H1 (cell line): ENCODE data around the gene PGBD5.

Experiments
- CHD1 ChIP-seq: IDR thresholded peaks from 2 replicates; pipeline ENCODE4 v1.6.1; 2012; ENCODE audit warnings: low read depth, low read length, improper control_type of control experiment
- EP300 ChIP-seq, 2 experiments: IDR thresholded peaks; 1 replicate in 1 of 2; 2 replicates in 1 of 2; pipeline ENCODE4 v1.6.1; 2011 to 2012; ENCODE audit warnings: low read depth in 2 of 2, low read length in 2 of 2, mild to moderate bottlenecking in 2 of 2, borderline replicate concordance in 1 of 2, inconsistent platforms in 1 of 2, moderate library complexity in 1 of 2
- JUN ChIP-seq: IDR thresholded peaks from 2 replicates; pipeline ENCODE4 v1.6.1; 2011; ENCODE audit warnings: low read depth, mild to moderate bottlenecking, improper control_type of control experiment, low read length
- POLR2A ChIP-seq, 2 experiments: IDR thresholded peaks; 1 replicate in 1 of 2; 2 replicates in 1 of 2; pipeline ENCODE4 v1.6.1; 2011; ENCODE audit warnings: low read depth in 2 of 2, low read length in 2 of 2, mild to moderate bottlenecking in 2 of 2; ENCODE audit errors: control extremely low read depth in 1 of 2
- TAF1 ChIP-seq: IDR thresholded peaks from 2 replicates; pipeline ENCODE4 v1.6.1; 2011; ENCODE audit warnings: mild to moderate bottlenecking, low read depth, low read length
- YY1 ChIP-seq: IDR thresholded peaks from 2 replicates; pipeline ENCODE4 v1.6.1; 2011; ENCODE audit warnings: low read depth, mild to moderate bottlenecking, low read length
- ZNF274 ChIP-seq: IDR thresholded peaks from 2 replicates; pipeline ENCODE4 v1.7.0; 2012; ENCODE audit warnings: low read length, borderline replicate concordance; ENCODE audit errors: extremely low read depth
- TF ChIP-seq, protein P1 (sequence below), 3 experiments: IDR thresholded peaks; 1 replicate in 2 of 3; 2 replicates in 1 of 3; pipeline versions ENCODE4 v1.5.1 to v1.6.1; 2011; ENCODE audit warnings: low read length in 3 of 3, mild to moderate bottlenecking in 3 of 3, inconsistent platforms in 2 of 3, low read depth in 1 of 3, moderate library complexity in 1 of 3; ENCODE audit not compliant: insufficient read depth in 1 of 3; ENCODE audit errors: control extremely low read depth in 1 of 3
- TF ChIP-seq, protein P2 (sequence below): IDR thresholded peaks from 2 replicates; pipeline ENCODE4 v1.6.1; 2011; ENCODE audit warnings: low read length, improper control_type of control experiment
- TF ChIP-seq, protein P3 (sequence below): IDR thresholded peaks from 2 replicates; pipeline ENCODE4 v1.6.1; 2012; ENCODE audit warnings: inconsistent platforms

DNA sequence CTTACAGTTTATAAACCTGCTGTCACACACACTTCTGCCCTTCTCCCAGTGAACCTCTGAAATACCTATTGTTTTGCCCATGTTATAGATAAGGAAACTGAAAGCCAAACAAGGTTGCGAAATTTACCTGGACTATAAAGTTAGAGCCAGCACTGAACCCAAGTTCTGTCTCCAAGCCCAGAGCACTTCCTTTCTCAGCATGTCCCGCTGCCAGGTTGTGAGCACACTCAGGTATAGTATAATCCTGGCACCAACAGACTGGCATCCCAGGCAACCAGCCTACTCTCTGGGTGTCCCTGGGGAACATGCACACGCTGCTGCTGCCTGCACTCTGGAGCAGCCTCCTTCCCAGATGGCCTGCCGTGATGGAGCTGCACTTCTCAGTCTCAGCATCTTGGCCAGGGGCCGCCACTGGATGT lies 45.1 kb downstream of the PGBD5 start:
- no peak for TF ChIP-seq EP300 (IDR thresholded peaks at IDR 0.05; ENCODE audit: borderline replicate concordance in 1 of 2, low read depth in 2 of 2, low read length in 2 of 2)
- no peak for TF ChIP-seq TAF1
- TF ChIP-seq JUN: no peak
- TF ChIP-seq, protein P1, sequence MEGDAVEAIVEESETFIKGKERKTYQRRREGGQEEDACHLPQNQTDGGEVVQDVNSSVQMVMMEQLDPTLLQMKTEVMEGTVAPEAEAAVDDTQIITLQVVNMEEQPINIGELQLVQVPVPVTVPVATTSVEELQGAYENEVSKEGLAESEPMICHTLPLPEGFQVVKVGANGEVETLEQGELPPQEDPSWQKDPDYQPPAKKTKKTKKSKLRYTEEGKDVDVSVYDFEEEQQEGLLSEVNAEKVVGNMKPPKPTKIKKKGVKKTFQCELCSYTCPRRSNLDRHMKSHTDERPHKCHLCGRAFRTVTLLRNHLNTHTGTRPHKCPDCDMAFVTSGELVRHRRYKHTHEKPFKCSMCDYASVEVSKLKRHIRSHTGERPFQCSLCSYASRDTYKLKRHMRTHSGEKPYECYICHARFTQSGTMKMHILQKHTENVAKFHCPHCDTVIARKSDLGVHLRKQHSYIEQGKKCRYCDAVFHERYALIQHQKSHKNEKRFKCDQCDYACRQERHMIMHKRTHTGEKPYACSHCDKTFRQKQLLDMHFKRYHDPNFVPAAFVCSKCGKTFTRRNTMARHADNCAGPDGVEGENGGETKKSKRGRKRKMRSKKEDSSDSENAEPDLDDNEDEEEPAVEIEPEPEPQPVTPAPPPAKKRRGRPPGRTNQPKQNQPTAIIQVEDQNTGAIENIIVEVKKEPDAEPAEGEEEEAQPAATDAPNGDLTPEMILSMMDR (IDR thresholded peaks at IDR 0.05; ENCODE audit: control extremely low read depth in 1 of 3, insufficient read depth in 1 of 3, low read depth in 1 of 3, low read length in 3 of 3): no peak
- TF ChIP-seq, protein P2, sequence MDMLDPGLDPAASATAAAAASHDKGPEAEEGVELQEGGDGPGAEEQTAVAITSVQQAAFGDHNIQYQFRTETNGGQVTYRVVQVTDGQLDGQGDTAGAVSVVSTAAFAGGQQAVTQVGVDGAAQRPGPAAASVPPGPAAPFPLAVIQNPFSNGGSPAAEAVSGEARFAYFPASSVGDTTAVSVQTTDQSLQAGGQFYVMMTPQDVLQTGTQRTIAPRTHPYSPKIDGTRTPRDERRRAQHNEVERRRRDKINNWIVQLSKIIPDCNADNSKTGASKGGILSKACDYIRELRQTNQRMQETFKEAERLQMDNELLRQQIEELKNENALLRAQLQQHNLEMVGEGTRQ: no peak
- TF ChIP-seq, protein P3, sequence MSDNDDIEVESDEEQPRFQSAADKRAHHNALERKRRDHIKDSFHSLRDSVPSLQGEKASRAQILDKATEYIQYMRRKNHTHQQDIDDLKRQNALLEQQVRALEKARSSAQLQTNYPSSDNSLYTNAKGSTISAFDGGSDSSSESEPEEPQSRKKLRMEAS: no peak
- TF ChIP-seq CHD1: no peak
- TF ChIP-seq ZNF274: no peak
- TF ChIP-seq POLR2A (IDR thresholded peaks at IDR 0.05; ENCODE audit: control extremely low read depth in 1 of 2, low read depth in 2 of 2, low read length in 2 of 2): no peak
- TF ChIP-seq YY1: no peak
